NCI-H128 (cell line): ENCODE measurements around the gene UBQLNL.

Experiments used
- DNase-seq: peaks from one replicate; lab custom pipeline; 2025; ENCODE audit not compliant: unreplicated experiment; lab: John Stamatoyannopoulos, UW

Gene UBQLNL

DNA sequence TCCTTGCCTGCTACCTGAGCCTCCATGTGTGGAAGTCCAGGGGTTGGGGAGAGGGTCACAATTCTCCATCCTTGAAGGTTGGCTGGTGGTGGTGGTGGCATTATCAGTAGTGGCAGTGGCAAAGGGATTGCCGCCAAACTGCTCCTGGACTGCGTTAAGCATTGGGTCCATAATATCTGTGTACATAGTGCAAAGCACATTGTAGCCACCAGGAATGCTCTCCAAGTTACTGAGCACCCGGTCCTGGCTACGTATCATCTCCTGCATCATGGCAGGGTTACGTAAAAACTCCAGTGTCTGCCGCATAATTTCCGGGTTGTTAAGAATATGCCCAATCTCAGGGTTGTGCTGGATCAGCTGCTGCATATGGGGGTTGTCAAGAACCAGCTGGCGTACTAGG, 7.9 kb downstream of the UBQLNL start:
- no peak for DNase-seq

DNA sequence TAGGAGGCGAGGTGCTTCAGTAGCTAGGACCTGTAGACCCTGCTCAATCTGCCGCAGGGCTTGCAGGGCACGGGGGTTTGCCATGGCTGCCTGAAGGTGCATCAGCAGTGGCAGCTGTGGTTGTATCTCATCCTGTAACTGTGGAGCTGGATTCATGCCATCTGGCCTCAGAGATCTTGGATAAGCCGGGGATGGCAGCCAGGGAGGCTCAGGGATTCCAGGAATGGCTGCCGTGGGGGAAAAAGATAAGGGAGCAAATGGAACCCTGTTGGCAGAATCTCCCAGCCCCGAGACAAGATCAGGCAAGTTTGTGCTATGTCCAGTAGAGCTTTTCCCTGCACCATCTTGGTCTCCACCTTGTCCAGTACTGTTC, 8.6 kb downstream of the UBQLNL start:
- no peak for DNase-seq

DNA sequence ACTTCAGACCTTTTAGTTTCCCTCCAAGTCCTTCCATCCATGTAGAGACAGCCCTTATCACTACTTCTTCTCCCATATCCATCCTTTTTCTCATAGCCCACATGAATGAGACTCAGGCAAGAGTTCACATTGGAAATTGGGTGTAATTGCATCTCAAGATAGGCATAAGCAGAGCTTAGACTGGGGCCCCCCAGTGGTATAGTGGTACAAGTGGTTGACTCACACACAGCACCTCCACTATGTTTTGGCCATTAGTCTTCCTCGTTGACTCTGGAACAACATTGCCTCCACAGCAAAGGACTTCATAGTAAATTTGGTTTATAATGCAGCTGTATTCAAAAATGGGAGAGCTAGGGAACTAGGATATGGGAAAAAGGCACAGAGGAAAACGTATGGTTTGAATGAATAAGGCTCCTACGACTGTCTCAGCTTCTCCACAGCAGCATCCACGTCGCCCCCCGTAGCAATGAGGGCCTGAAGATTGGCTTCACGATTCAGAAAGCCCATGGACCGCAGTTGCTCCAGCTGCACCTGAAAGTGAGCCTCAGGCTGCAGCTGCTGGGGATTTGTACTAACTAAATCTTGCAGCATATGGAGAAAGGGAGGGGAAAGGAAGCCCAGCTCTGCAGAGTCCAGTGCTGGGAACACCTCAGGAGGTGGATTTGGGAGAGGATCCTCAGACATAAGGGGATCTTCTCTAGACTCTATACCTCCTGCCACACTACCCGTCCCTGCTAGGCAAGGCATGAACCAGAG, 9.1 kb downstream of the UBQLNL start:
- no peak for DNase-seq

DNA sequence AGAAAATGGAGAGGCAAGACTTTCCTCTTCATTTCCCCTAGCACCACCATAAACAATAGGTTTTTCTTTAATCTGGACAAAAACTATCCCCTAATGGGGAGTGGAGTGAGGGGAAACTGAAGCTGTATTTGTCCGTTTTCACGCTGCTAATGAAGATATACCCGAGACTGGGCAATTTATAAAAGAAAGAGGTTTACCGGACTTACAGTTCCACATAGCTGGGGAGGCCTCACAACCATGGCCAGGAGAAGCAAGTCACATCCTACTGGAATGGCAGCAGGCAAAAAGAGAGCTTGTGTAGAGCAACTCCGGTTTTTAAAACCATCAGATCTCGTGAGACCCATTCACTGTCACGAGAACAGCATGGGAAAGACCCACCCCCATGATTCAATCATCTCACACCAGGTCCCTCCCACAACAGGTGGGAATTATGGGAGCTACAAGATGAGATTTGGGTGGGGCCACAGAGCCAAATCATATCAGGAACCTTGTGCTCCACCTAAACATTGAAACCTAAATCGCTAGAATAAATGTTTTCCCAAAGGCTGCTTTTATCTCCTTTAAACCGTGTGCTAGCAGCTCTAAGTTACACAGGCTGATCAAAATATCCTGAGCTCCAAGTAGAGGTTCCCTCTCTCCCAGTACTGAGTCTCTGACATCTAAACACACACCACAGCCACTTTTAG, 11.0 kb downstream of the UBQLNL start:
- no peak for DNase-seq

DNA sequence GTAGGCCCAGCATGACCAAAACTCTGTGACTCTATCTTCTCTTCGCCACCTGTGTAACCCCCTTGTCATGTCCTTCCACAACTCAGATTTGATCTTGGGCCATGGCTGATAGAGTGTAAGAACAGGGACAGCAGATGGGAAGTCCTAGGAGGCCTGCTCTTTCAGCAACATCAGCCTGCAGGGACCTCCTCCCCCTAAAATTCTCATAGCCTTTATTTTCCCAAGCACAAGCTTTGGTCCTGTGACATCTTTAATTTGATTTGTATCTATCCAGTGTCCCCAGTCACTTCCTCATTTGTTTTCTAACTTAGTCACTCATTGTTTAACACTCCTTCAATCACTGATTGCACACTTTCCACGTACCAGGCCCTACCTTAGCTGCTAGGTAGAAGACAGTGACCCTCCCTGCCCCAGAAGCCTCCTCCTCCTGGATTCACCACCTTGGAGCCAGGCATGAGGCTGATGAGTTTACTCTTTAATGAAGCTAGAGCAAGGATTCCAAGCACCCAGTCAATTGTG, 12.0 kb downstream of the UBQLNL start:
- DNase-seq, result no peak

DNA sequence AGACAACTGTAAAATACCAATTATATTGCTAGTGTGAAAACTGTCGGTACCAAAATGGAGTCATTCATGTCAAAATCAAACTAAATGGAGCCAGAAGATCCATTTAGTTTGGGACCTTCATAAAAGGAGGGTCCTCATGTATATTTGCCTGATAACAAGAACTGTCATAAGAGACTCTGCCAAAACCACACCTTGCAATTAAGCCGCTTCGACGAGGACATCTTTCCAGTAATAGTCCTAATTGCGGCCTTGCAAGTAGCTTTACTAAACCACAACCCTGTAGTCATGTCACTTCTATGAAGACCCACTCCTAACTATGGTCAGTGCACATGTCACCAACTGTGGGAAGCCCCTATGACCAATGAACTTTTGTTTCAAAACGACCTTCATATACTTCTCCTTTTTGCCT, 16.1 kb downstream of the UBQLNL start:
- DNase-seq, result no peak

DNA sequence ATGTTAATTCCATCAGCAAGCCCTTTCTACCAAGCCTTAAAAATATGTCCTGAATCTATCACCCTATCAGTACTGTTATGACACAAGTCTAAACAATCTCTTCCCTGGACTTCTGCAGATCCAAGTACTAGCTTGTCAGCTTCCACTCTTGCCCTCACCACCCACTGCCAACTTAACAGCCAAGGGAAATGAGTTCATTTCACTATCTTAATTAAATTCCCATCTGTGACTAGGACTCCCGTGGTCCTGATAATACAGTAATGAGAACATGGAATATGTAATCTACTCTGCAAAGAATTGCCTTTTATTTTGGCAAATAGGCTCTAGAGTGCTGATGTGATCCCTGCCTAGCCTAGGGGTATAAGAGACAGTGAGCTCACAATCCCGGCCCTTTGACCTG, 16.8 kb downstream of the UBQLNL start:
- DNase-seq, result no peak

DNA sequence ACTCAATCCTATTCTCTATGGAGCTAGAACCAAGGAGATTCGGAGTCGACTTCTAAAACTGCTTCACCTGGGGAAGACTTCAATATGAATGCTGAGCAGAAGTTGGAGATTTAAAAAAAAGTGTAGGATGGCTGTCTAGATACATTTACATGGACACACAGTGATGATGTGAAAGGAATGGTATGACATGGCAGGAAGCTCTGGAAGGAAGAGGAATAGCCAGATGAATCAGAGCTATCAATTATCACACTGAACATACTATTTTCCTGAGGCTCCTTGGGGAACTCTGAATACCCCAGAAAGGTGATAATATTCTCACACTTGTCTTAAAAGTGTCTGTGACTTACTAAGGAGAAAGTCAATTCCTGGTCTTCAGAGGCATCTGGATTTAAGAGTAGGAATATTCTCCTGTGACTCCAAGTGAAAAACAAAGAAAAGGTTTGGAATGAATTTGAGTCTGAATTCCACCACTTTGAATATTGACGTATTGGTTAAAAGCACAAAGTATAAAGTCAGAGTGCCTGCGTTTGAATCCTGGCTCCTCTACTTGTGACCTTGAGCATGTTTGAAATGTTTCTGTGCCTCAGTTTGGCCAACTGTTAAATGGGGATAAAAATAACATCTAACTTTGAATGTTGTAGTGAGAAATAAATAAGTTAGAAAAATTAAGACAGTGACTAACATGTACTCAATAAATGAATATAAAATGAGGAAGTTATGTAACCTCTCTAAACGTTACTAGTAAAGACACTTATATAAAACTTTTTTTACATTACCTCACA, 26.7 kb downstream of the UBQLNL start:
- no peak for DNase-seq

DNA sequence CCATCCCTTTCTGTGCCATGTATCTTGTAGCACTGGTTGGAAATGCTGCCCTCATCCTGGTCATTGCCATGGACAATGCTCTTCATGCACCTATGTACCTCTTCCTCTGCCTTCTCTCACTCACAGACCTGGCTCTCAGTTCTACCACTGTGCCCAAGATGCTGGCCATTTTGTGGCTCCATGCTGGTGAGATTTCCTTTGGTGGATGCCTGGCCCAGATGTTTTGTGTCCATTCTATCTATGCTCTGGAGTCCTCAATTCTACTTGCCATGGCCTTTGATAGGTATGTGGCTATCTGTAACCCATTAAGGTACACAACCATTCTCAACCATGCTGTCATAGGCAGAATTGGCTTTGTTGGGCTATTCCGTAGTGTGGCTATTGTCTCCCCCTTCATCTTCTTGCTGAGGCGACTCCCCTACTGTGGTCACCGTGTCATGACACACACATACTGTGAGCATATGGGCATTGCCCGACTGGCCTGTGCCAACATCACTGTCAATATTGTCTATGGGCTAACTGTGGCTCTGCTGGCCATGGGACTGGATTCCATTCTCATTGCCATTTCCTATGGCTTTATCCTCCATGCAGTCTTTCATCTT, 27.6 kb downstream of the UBQLNL start:
- DNase-seq, result no peak

DNA sequence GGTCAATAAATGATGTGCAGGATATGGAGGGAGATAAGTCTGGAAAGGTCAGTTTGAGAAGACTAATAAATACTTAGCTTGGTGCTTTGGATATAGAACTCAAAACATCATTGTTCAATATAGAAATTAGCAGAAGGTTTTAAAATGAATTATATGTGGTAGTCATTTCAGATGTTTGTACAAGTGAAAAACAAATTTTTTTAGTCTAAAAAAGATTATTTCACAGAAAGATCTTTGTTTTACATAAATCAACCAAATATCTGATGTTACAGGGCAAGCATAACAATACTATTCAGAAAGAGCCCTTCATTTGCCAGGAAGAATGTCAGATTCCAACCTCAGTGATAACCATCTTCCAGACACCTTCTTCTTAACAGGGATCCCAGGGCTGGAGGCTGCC, 28.1 kb downstream of the UBQLNL start, which contains the start of gene OR52D1:
Gene OR52D1, plus strand, starts transcription at position 301 of the 400 bp plus-strand sequence. Its CDS starts 22 bp downstream, at position 323.
- DNase-seq, result no peak

DNA sequence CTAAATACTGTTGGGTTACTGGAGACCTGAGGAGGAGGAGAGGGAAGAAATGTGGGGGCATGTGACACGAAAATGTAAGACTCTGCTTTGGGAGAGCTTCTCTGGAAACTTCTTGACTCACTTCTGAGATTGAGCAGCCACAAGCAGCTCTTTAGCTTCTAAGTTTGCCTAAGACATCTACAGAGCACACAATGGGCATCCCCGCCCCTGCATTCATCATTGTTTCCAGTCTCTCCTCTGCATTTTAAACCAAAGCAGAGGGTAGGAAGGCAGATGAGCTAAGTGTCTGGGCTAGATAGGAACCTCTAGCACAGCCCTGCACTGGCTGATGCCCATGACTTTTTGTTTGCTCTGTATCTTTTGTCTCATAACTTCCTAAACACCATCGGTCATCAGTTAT, 30.1 kb downstream of the UBQLNL start:
- DNase-seq, result no peak

DNA sequence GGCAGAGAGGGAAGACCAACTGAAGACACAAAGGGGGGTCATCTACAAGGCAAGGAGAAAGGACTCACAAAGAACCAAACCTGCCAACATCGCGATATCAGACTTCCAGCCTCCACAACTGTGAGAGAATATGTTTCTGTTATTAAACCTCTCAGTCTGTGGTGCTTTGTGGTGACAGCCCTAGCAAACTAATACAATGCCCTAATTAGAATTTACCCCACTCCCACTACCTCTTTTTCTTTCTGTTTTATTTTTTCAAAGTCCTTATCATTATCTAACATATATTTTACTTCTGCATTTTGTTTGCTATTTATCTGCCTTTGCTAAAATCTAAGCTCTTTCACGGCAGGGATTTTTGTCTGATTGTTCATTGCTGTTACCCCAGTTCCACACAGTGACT, 30.5 kb downstream of the UBQLNL start:
- DNase-seq, result no peak

DNA sequence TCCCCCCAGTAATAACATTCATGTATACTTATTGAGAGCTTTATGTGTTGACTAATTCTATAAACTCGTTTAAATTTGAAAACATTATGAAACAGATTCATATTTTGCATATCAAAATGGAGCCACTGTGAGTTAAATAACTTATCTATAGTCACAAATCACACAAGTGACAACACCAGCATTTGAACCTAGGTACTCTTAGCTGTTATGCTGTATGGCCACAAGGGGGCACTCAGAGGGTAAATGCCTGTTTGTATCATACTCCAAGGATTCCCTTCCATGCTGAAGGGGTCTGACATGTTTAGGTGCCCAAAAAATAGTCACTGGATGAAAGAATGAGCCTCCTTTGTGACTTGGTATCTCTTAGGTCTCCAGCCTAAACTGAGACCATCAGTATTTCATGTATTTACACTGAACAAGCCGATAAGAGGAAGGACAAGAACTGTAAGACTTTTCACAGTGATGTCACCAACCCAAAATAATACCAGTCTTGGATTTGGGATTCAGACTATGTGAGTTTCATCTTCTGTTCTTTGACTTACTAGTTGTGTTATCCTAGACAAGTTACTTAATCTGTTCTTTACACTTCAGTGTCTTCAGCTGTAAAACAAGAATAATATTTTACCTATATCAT, 40.2 kb downstream of the UBQLNL start:
- DNase-seq, result no peak

DNA sequence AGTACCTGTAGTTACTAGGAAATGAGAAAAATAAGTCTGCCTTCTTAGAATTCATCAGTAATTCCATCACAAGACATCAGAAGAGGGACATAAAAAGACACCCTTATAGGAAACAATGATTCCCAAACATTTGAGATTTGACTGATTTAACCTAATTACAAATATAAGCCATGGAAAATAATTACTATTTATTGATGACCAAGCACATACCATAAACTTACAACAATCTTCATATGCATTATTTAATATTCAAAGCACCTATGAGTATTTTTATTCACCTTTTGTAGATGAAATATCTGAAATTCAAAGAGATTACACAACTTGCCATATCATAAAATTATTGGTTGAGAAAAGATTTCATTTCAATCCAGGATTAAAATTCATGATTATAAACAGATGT, 42.6 kb downstream of the UBQLNL start:
- no peak for DNase-seq

DNA sequence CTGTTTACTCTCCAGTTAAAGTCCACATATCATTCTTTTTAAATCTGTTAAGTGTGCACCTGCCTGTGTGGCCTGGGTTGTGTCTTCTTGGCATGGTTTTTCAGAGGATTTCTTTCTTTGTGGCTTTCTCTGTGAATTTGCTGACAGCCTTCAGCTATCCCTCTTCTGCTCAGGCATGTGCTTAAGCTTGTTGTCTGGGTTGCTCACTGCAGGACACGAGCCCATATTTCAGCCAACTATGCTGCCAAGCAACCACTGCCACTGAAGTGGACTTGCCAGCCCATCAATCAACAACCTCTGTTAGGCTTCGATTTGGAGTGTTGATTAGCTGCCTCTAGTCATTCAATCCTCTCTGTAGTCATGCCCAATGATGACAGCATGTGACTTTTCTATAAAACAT, 49.0 kb downstream of the UBQLNL start:
- no peak for DNase-seq
